Measurements from ENCODE around the gene SRCAP.

The SRCAP gene

GRCh38 chr16:30760577-30761426, 61.8 kb downstream of the SRCAP start:
- no peak for DNase-seq

- no peak for DNase-seq
These were observed 62.5 kb downstream of the SRCAP start for GRCh38 chr16:30761427-30761927.

- peak; percentile 89 for DNase-seq
These were observed 63.2 kb downstream of the SRCAP start, which contains the start of the genes CFAP119 and RNF40 for GRCh38 chr16:30761928-30762902. Gene CFAP119 (minus strand): TSS chr16:30762062. CDS start chr16:30761748, 314 bp downstream. Gene RNF40 (plus strand): TSS chr16:30762322. CDS start chr16:30762546, 224 bp downstream.

GRCh38 chr16:30762991-30763725, 64.2 kb downstream of the SRCAP start:
- DNase-seq: no peak

- DNase-seq: no peak
These were observed 65.1 kb downstream of the SRCAP start for GRCh38 chr16:30764086-30764485.

- DNase-seq: no peak
These were observed 66.0 kb downstream of the SRCAP start for GRCh38 chr16:30764816-30765465.

- DNase-seq: no peak
These were observed 67.4 kb downstream of the SRCAP start for GRCh38 chr16:30766206-30766932.

GRCh38 chr16:30766933-30767284, 67.9 kb downstream of the SRCAP start:
- DNase-seq: no peak

- DNase-seq: no peak
These were observed 68.9 kb downstream of the SRCAP start for GRCh38 chr16:30767767-30768465.

GRCh38 chr16:30768583-30769181, 69.7 kb downstream of the SRCAP start:
- DNase-seq: no peak

GRCh38 chr16:30769379-30770089, 70.6 kb downstream of the SRCAP start:
- no peak for DNase-seq

- DNase-seq: no peak
These were observed 72.8 kb downstream of the SRCAP start for GRCh38 chr16:30771726-30772125.

GRCh38 chr16:30773826-30774225, 74.9 kb downstream of the SRCAP start:
- no peak for DNase-seq

- no peak for DNase-seq
These were observed 75.6 kb downstream of the SRCAP start for GRCh38 chr16:30774367-30775130.

GRCh38 chr16:30775131-30775391, 76.1 kb downstream of the SRCAP start:
- DNase-seq: no peak

- DNase-seq: peak; percentile 60
These were observed 76.6 kb downstream of the SRCAP start for GRCh38 chr16:30775392-30776188.

GRCh38 chr16:30777591-30778297, 78.8 kb downstream of the SRCAP start:
- DNase-seq: no peak

Measured in NCI-H2107 (cell line).